Panc1 (cell line): ENCODE data around the gene PROM1. TPM values are rescaled to one million over a fixed set of nuclear protein-coding genes. Genes with fewer than 3 reads are reported as not detected.

Experiments
- ATAC-seq: fragments of 200-7000 bp; cut with Tn5 transposase; 2 replicates; pipeline ENCODE4 v1.9.1; 2020; ENCODE audit warnings: mild to moderate bottlenecking, moderate library complexity
- BruUV-seq: library from RNA; stranded (reverse); fragments of 400-500 nt; replicated peaks from 2 replicates; lab custom pipeline; 2021; lab: Mats Ljungman, UMichigan
- CTCF ChIA-PET: fragments of 300-600 bp; sonication (Branson Sonifier 250); formaldehyde crosslinking; loops from one replicate; lab custom pipeline; 2022; ENCODE audit warnings: antibody characterized with exemption; lab: Charles Lee
- POLR2A ChIA-PET: fragments of 300-600 bp; sonication (Branson Sonifier 250); formaldehyde crosslinking; loops from one replicate; lab custom pipeline; 2022; ENCODE audit warnings: antibody characterized with exemption; lab: Charles Lee
- DNase-seq: peaks from one replicate; pipeline ENCODE4 v3.0.0-alpha.2; 2010; ENCODE audit warnings: low read depth, low spot score
- H3K27ac ChIP-seq: 2 replicates; pipeline ENCODE4 v1.5.1; 2011; ENCODE audit warnings: mild to moderate bottlenecking, low read length, inconsistent platforms
- H3K27me3 ChIP-seq: fragments of 200-500 bp; sonication (Bioruptor generic); 2 replicates; pipeline ENCODE4 v1.6.0; 2014; ENCODE audit warnings: low read length, inconsistent platforms; ENCODE audit not compliant: control insufficient read depth, insufficient read depth
- H3K36me3 ChIP-seq: fragments of 200-500 bp; sonication (Bioruptor generic); 2 replicates; pipeline ENCODE4 v1.5.1; 2014; ENCODE audit warnings: inconsistent platforms, mild to moderate bottlenecking, low read length, moderate library complexity; ENCODE audit not compliant: control insufficient read depth, insufficient read depth
- H3K4me1 ChIP-seq: 2 replicates; pipeline ENCODE4 v1.5.1; 2011; ENCODE audit warnings: inconsistent platforms, mild to moderate bottlenecking, low read length, moderate library complexity; ENCODE audit not compliant: control insufficient read depth, insufficient read depth
- H3K4me3 ChIP-seq, 2 experiments: 2 replicates each; pipeline ENCODE4 v1.5.1; 2011 to 2012; ENCODE audit warnings: low read depth in 2 of 2, low read length in 2 of 2, mild to moderate bottlenecking in 2 of 2, inconsistent platforms in 1 of 2, moderate library complexity in 1 of 2
- H3K9me3 ChIP-seq: fragments of 200-500 bp; sonication (Bioruptor generic); 2 replicates; pipeline ENCODE4 v1.5.1; 2014; ENCODE audit warnings: low read depth, mild to moderate bottlenecking, inconsistent platforms, low read length, moderate library complexity; ENCODE audit not compliant: control insufficient read depth, insufficient read depth
- POLR2AphosphoS5 ChIP-seq: IDR thresholded peaks from 2 replicates; pipeline ENCODE4 v1.6.1; 2012; ENCODE audit warnings: mild to moderate bottlenecking, low read depth, low read length, moderate library complexity
- SIN3A ChIP-seq: IDR thresholded peaks from 2 replicates; pipeline ENCODE4 v1.6.1; 2012; ENCODE audit warnings: low read depth, mild to moderate bottlenecking, low read length, moderate library complexity, borderline replicate concordance; ENCODE audit not compliant: insufficient read depth
- TCF7L2 ChIP-seq: IDR thresholded peaks from 2 replicates; pipeline ENCODE4 v1.6.1; 2011; ENCODE audit warnings: mild to moderate bottlenecking, low read depth, low read length, inconsistent platforms
- in situ Hi-C: cut with HindIII; loops from 2 replicates; pipeline ENCODE4 v1.10.0; 2016; ENCODE audit warnings: low sequenced_read_pairs, low pct_unique_long_range_greater_than_20kb
- intact Hi-C: fragments of 100-400 bp; cut with micrococcal nuclease; formaldehyde crosslinking; loops from one replicate; pipeline ENCODE4 v1.10.0; 2022; ENCODE audit not compliant: unreplicated experiment
- total RNA-seq: library from RNA; stranded (reverse); gene quantifications from one replicate; pipeline ENCODE4 v1.2.1, GENCODE V29; 2021; ENCODE audit not compliant: unreplicated experiment
- TF ChIP-seq, protein P1 (sequence below), 2 experiments: IDR thresholded peaks; 2 replicates each; pipeline ENCODE4 v1.6.1; 2011 to 2012; ENCODE audit warnings: low read depth in 2 of 2, control low read depth in 1 of 2, low read length in 1 of 2, mild to moderate bottlenecking in 1 of 2, moderate library complexity in 1 of 2; ENCODE audit not compliant: insufficient read depth in 1 of 2
- TF ChIP-seq, protein P2 (sequence below): fragments of 450-650 bp; IDR thresholded peaks from 2 replicates; pipeline ENCODE4 v1.5.1; 2017; ENCODE audit warnings: mild to moderate bottlenecking

Gene PROM1
- total RNA-seq, 1 experiment from 2014 or later = 0.18 TPM

DNA sequence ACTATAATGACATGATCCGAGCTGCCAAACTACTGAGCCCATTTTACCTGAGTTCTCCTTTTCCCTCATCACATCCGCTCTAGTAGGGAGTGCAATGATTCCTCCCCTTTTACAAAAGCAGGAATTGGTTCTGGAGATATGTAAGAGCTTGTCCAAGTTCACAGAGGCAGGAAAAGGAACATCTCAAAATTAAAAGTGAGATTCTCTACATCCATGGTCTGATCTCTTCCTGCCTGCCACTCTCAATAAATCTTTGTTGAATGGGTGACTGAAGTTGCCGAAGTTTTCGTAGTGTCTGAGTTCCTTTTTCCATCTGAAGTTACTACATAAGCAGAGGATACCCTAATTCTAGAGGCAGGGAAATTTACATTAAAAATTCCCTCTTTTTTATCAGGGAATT lies 145.2 kb downstream of the PROM1 start, which contains the start of gene FGFBP1:
TSS of gene FGFBP1 (minus strand) at position 101 of the 400 bp plus-strand sequence. CDS start 2,108 bp downstream, outside the sequence.
- BruUV-seq = no TSS peak
- no peaks in the 10 kb centered on the region for H3K4me1 ChIP-seq
- intact Hi-C loops = no loop called here
- in situ Hi-C loops = no loop called here
- H3K36me3 ChIP-seq = no peaks in the 10 kb centered on the region
- POLR2A ChIA-PET = no interaction called here
- no peak for DNase-seq
- no peak within 1 kb of the TSS for H3K27ac ChIP-seq
- no peak for ATAC-seq
- CTCF ChIA-PET = no interaction called here
- H3K27me3 ChIP-seq = no peaks in the 10 kb centered on the region
- no peaks in the 10 kb centered on the region for H3K9me3 ChIP-seq
- TF ChIP-seq SIN3A (no peak), TCF7L2 (no peak), POLR2AphosphoS5 (no peak)
- TF ChIP-seq, protein P1, sequence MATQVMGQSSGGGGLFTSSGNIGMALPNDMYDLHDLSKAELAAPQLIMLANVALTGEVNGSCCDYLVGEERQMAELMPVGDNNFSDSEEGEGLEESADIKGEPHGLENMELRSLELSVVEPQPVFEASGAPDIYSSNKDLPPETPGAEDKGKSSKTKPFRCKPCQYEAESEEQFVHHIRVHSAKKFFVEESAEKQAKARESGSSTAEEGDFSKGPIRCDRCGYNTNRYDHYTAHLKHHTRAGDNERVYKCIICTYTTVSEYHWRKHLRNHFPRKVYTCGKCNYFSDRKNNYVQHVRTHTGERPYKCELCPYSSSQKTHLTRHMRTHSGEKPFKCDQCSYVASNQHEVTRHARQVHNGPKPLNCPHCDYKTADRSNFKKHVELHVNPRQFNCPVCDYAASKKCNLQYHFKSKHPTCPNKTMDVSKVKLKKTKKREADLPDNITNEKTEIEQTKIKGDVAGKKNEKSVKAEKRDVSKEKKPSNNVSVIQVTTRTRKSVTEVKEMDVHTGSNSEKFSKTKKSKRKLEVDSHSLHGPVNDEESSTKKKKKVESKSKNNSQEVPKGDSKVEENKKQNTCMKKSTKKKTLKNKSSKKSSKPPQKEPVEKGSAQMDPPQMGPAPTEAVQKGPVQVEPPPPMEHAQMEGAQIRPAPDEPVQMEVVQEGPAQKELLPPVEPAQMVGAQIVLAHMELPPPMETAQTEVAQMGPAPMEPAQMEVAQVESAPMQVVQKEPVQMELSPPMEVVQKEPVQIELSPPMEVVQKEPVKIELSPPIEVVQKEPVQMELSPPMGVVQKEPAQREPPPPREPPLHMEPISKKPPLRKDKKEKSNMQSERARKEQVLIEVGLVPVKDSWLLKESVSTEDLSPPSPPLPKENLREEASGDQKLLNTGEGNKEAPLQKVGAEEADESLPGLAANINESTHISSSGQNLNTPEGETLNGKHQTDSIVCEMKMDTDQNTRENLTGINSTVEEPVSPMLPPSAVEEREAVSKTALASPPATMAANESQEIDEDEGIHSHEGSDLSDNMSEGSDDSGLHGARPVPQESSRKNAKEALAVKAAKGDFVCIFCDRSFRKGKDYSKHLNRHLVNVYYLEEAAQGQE (IDR thresholded peaks at IDR 0.05; ENCODE audit: insufficient read depth in 1 of 2, low read depth in 2 of 2, low read length in 1 of 2) = no peak
- TF ChIP-seq, protein P2, sequence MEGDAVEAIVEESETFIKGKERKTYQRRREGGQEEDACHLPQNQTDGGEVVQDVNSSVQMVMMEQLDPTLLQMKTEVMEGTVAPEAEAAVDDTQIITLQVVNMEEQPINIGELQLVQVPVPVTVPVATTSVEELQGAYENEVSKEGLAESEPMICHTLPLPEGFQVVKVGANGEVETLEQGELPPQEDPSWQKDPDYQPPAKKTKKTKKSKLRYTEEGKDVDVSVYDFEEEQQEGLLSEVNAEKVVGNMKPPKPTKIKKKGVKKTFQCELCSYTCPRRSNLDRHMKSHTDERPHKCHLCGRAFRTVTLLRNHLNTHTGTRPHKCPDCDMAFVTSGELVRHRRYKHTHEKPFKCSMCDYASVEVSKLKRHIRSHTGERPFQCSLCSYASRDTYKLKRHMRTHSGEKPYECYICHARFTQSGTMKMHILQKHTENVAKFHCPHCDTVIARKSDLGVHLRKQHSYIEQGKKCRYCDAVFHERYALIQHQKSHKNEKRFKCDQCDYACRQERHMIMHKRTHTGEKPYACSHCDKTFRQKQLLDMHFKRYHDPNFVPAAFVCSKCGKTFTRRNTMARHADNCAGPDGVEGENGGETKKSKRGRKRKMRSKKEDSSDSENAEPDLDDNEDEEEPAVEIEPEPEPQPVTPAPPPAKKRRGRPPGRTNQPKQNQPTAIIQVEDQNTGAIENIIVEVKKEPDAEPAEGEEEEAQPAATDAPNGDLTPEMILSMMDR = no peak
- no peak within 1 kb of the TSS for H3K4me3 ChIP-seq

DNA sequence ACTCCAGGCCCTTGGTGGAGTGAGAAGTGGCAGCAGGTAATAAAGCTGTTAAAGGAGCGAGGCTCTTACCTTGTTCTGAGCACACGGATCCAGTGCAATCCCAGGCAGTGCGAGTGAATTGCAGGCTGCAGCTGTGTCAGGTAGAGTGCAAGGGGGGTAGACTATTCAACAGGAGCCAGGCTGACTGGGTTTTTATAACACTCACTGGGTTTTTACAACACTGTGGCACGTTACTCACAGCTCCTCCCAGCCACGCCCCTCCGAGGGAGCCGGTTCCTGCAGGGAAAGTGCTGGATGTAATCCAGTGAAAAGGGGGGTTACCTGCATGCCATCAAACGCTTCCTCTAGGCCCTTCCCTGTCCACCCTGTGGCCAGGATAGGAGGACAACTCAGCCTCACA lies 145.6 kb downstream of the PROM1 start:
- ATAC-seq (no peak), DNase-seq (no peak)
- Histone ChIP-seq H3K27me3 (no peaks in the 10 kb centered on the region), H3K4me1 (no peaks in the 10 kb centered on the region), H3K27ac (no peak overlapping the region), H3K9me3 (no peaks in the 10 kb centered on the region), H3K4me3 (no peak overlapping the region), H3K36me3 (no peaks in the 10 kb centered on the region)
- in situ Hi-C loops (no loop called here), intact Hi-C loops (no loop called here)
- no TSS peak for BruUV-seq
- ChIA-PET CTCF (no interaction called here), POLR2A (no interaction called here)
- TF ChIP-seq, protein P1 (IDR thresholded peaks at IDR 0.05; ENCODE audit: insufficient read depth in 1 of 2, low read depth in 2 of 2, low read length in 1 of 2) = no peak
